Type B pancreatic cell (in vitro differentiated cells): Measurements from ENCODE around the gene GABRA6. TPM values are rescaled to one million over a fixed set of nuclear protein-coding genes. Genes with fewer than 3 reads are reported as not detected.

Source experiments
- DNase-seq: peaks from one replicate; pipeline ENCODE4 v3.0.0; 2021; ENCODE audit warnings: mixed read lengths; ENCODE audit not compliant: unreplicated experiment; ENCODE audit errors: extremely low spot score
- H3K27ac Mint-ChIP-seq: 2 replicates; pipeline ENCODE4 v1.8.0; 2021; ENCODE audit warnings: mild to moderate bottlenecking, mixed read lengths
- H3K27me3 Mint-ChIP-seq: 2 replicates; pipeline ENCODE4 v1.8.0; 2021; ENCODE audit warnings: mixed read lengths
- H3K36me3 Mint-ChIP-seq: 2 replicates; pipeline ENCODE4 v1.8.0; 2021; ENCODE audit warnings: mixed read lengths
- H3K4me1 Mint-ChIP-seq: one replicate; pipeline ENCODE4 v1.8.0; 2021; ENCODE audit warnings: mixed read lengths; ENCODE audit not compliant: unreplicated experiment
- H3K4me3 Mint-ChIP-seq: 2 replicates; pipeline ENCODE4 v1.8.0; 2021; ENCODE audit warnings: mild to moderate bottlenecking, mixed read lengths
- H3K9me3 Mint-ChIP-seq: 2 replicates; pipeline ENCODE4 v1.8.0; 2021; ENCODE audit warnings: mixed read lengths
- total RNA-seq: library from RNA; stranded (reverse); gene quantifications from 2 replicates; pipeline ENCODE4 v1.2.1, GENCODE V29; 2021; ENCODE audit warnings: low replicate concordance
- TF ChIP-seq, protein P1 (sequence below): fragments of 200-600 bp; sonication (generic); conservative IDR thresholded peaks from 2 replicates; pipeline ENCODE4 v1.5.0; 2021; ENCODE audit warnings: antibody characterized with exemption, mild to moderate bottlenecking

Gene GABRA6
- total RNA-seq, 1 donor from 2014 or later = not detected

DNA sequence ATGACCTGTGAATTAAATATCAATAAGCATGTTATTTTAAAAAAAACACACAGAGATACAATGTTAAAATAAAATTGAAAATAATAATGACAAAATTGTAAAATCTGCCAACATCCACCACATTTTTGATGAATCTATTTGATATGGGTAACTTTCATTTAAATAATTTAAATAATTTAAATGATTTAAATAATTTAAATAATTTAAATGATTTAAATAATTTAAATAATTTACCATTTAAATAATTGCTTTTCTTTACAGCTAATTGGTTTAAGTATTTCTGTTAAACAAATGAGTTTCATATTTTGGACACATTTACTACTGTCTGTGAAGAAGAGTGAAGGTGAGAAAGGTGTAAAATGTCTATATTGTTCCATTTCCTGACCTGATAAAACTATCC lies 22.1 kb upstream of the GABRA6 start:
- Mint-ChIP-seq H3K9me3 (no peaks in the 10 kb centered on the region), H3K27me3 (no peaks in the 10 kb centered on the region), H3K27ac (no peak overlapping the region), H3K4me3 (no peak overlapping the region), H3K4me1 (no peaks in the 10 kb centered on the region), H3K36me3 (no peaks in the 10 kb centered on the region)
- no peak for DNase-seq
- TF ChIP-seq, protein P1, sequence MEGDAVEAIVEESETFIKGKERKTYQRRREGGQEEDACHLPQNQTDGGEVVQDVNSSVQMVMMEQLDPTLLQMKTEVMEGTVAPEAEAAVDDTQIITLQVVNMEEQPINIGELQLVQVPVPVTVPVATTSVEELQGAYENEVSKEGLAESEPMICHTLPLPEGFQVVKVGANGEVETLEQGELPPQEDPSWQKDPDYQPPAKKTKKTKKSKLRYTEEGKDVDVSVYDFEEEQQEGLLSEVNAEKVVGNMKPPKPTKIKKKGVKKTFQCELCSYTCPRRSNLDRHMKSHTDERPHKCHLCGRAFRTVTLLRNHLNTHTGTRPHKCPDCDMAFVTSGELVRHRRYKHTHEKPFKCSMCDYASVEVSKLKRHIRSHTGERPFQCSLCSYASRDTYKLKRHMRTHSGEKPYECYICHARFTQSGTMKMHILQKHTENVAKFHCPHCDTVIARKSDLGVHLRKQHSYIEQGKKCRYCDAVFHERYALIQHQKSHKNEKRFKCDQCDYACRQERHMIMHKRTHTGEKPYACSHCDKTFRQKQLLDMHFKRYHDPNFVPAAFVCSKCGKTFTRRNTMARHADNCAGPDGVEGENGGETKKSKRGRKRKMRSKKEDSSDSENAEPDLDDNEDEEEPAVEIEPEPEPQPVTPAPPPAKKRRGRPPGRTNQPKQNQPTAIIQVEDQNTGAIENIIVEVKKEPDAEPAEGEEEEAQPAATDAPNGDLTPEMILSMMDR = no peak

DNA sequence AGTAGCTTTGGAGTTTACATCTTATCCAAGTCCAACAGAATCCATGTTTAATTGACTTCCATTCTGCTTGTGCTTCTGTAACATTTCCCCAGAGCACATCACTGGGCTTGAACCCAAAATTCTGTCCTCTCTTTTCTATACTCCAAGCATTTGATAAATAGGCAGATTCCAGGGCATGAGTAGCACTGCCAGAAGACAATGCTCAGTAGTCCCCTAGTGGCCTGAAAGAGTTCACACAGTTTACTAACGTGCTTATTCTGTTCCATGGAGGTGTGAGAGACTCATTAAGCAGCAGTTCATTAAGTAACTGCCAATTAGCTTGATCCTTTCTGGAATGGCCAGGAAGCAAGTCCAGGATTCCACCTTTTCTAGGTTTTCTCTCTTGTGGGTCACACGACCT lies 9.4 kb upstream of the GABRA6 start:
- Mint-ChIP-seq H3K9me3 (no peaks in the 10 kb centered on the region), H3K4me3 (no peak overlapping the region), H3K4me1 (no peaks in the 10 kb centered on the region), H3K36me3 (no peaks in the 10 kb centered on the region), H3K27ac (no peak overlapping the region), H3K27me3 (no peaks in the 10 kb centered on the region)
- TF ChIP-seq, protein P1 = peak; percentile 71
- DNase-seq = no peak

DNA sequence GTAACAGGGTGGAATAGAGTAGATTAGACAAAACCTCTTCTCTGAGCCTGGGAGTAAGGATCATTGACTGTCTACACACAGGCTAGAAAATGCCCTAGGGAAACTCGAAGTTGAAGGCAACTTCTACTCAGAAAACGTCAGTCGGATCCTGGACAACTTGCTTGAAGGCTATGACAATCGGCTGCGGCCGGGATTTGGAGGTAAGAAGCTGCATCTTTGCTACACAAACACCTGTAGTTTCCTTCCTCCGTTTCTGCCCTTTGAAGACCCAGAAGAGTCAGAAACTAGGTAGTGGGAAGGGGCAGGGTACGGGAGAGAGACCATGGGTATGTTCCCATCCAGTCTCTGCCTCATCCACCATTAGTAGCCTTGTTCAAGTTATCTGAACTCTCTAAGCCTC lies 628 bp downstream of the GABRA6 start:
- no peak for DNase-seq
- no peaks in the 10 kb centered on the region for H3K36me3 Mint-ChIP-seq
- TF ChIP-seq, protein P1 = no peak
- no peak overlapping the region for H3K27ac Mint-ChIP-seq
- H3K4me1 Mint-ChIP-seq = no peaks in the 10 kb centered on the region
- no peaks in the 10 kb centered on the region for H3K27me3 Mint-ChIP-seq
- no peak overlapping the region for H3K4me3 Mint-ChIP-seq
- H3K9me3 Mint-ChIP-seq = no peaks in the 10 kb centered on the region

DNA sequence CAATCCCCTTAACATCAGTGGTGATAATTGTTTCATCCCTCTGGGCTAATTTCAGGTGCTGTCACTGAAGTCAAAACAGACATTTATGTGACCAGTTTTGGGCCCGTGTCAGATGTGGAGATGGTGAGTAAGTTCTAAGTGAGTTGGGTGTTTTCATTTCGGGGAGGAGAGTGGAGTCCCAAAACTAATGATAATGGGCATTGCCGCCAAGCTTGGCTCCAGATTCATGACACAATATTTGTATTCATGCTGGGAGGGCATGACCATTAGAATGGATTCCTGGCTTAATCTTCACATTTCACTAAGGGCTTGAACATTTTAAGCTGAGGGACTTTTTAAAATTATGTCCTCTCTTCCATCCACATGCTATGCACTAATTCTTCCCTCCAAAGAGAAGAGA lies 1.4 kb downstream of the GABRA6 start:
- H3K27me3 Mint-ChIP-seq = no peaks in the 10 kb centered on the region
- H3K36me3 Mint-ChIP-seq = no peaks in the 10 kb centered on the region
- DNase-seq = no peak
- H3K4me1 Mint-ChIP-seq = no peaks in the 10 kb centered on the region
- TF ChIP-seq, protein P1 = no peak
- H3K27ac Mint-ChIP-seq = no peak overlapping the region
- no peaks in the 10 kb centered on the region for H3K9me3 Mint-ChIP-seq
- no peak overlapping the region for H3K4me3 Mint-ChIP-seq

DNA sequence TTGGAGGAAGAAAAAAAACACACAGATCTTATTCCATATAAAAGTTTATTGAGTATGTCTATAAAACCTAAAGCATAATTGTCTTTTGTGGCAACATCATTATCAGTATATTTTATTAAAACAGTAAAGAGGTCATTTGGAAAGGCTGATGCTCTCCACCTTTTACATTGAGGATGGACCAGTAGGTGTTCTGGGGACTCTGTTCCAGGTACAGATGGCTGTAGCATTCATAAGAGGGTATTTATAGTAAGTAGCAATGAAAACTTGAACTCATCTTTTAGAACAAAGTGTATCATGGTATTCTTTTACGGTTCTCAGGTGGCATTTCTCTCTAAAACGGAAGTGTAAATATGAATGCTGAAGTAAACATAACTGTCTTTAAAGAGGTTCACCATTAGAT lies 1.8 kb downstream of the GABRA6 start:
- H3K36me3 Mint-ChIP-seq = no peaks in the 10 kb centered on the region
- H3K4me3 Mint-ChIP-seq = no peak overlapping the region
- H3K27me3 Mint-ChIP-seq = no peaks in the 10 kb centered on the region
- H3K4me1 Mint-ChIP-seq = no peaks in the 10 kb centered on the region
- no peak for DNase-seq
- H3K9me3 Mint-ChIP-seq = no peaks in the 10 kb centered on the region
- H3K27ac Mint-ChIP-seq = no peak overlapping the region
- TF ChIP-seq, protein P1 = no peak

DNA sequence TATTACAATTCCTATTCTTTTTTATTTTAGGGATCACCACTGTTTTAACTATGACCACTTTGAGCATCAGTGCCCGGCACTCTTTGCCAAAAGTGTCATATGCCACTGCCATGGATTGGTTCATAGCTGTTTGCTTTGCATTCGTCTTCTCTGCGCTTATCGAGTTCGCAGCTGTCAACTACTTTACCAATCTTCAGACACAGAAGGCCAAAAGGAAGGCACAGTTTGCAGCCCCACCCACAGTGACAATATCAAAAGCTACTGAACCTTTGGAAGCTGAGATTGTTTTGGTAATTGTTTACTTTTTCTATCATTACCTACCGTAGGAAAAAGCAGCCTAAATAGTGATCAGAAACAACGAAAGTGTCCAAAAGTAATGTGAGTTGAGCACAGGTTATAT lies 6.4 kb downstream of the GABRA6 start:
- Mint-ChIP-seq H3K4me3 (no peak overlapping the region), H3K27ac (no peak overlapping the region), H3K4me1 (no peaks in the 10 kb centered on the region), H3K36me3 (no peaks in the 10 kb centered on the region), H3K27me3 (no peaks in the 10 kb centered on the region), H3K9me3 (no peaks in the 10 kb centered on the region)
- TF ChIP-seq, protein P1 = no peak
- no peak for DNase-seq
